ENCODE measurements around the gene PTGFRN.

GRCh38 chr1:116950517-116951199 is 40.9 kb downstream of the PTGFRN start:
- TF ChIP-seq EZH2 (IDR thresholded peaks at IDR 0.05) (no peak), POLR2AphosphoS5 (IDR thresholded peaks at IDR 0.05; ENCODE audit: borderline replicate concordance, low read depth, low read length) (no peak)

Measured in SK-N-MC (cell line).